Suprapubic skin (tissue), 4 donors: ENCODE measurements around the gene CCL27. TPM values are rescaled to one million over a fixed set of nuclear protein-coding genes. Genes with fewer than 3 reads are reported as not detected.
A peak's percentile ranks its signal among the peaks of the same experiment; 100 is the strongest.

ENCODE experiments used
- DNase-seq, 2 donors: peaks; one replicate each; pipeline ENCODE4 v3.0.0-alpha.2; 2019; ENCODE audit warnings: low spot score in 2 of 2
- H3K27ac ChIP-seq: fragments of 200-600 bp; sonication (generic); one replicate; pipeline ENCODE4 v1.5.1; 2019
- H3K27me3 ChIP-seq: fragments of 200-600 bp; sonication (generic); one replicate; pipeline ENCODE4 v1.5.1; 2019
- H3K36me3 ChIP-seq: fragments of 200-600 bp; sonication (generic); one replicate; pipeline ENCODE4 v1.5.1; 2019
- H3K4me1 ChIP-seq: fragments of 200-600 bp; sonication (generic); one replicate; pipeline ENCODE4 v1.5.1; 2019
- H3K4me3 ChIP-seq: fragments of 200-600 bp; sonication (generic); one replicate; pipeline ENCODE4 v1.5.1; 2019; ENCODE audit warnings: mild to moderate bottlenecking
- H3K9me3 ChIP-seq: fragments of 200-600 bp; sonication (generic); one replicate; pipeline ENCODE4 v1.5.1; 2019
- EP300 ChIP-seq: sonication (generic); formaldehyde crosslinking; IDR thresholded peaks from one replicate; pipeline ENCODE4 v1.6.1; 2017; ENCODE audit warnings: antibody characterized with exemption
- POLR2A ChIP-seq, 2 donors: fragments of 450-650 bp; IDR thresholded peaks; one replicate each; pipeline ENCODE4 v1.6.1; 2017; ENCODE audit warnings: antibody characterized with exemption in 2 of 2, mild to moderate bottlenecking in 2 of 2, moderate library complexity in 2 of 2
- POLR2AphosphoS5 ChIP-seq, 3 donors: sonication (generic); formaldehyde crosslinking; IDR thresholded peaks; one replicate each; pipeline ENCODE4 v1.6.1; 2017; ENCODE audit warnings: antibody characterized with exemption in 3 of 3
- WGBS: methylation state at CpG from one replicate; pipeline ENCODE4 v1.1.5; 2018; 5-methylcytosine and 5-hydroxymethylcytosine counted together
- total RNA-seq, 4 donors: library from RNA; depleted of rRNA; stranded (reverse); fragments of >200 nt; gene quantifications; one replicate each; pipeline ENCODE4 v1.1.0, GENCODE V29; 2016
- TF ChIP-seq, protein P1 (sequence below), 2 donors: fragments of 200-600 bp in 1 of 2; fragments of 450-650 bp in 1 of 2; sonication (generic) in 1 of 2; IDR thresholded peaks; one replicate each; pipeline ENCODE4 v1.5.1; 2016 to 2019; ENCODE audit warnings: antibody characterized with exemption in 2 of 2, mild to moderate bottlenecking in 1 of 2, moderate library complexity in 1 of 2

The CCL27 gene
- total RNA-seq, 4 donors from 2014 or later, result 169 to 357 (median 233) TPM

DNA sequence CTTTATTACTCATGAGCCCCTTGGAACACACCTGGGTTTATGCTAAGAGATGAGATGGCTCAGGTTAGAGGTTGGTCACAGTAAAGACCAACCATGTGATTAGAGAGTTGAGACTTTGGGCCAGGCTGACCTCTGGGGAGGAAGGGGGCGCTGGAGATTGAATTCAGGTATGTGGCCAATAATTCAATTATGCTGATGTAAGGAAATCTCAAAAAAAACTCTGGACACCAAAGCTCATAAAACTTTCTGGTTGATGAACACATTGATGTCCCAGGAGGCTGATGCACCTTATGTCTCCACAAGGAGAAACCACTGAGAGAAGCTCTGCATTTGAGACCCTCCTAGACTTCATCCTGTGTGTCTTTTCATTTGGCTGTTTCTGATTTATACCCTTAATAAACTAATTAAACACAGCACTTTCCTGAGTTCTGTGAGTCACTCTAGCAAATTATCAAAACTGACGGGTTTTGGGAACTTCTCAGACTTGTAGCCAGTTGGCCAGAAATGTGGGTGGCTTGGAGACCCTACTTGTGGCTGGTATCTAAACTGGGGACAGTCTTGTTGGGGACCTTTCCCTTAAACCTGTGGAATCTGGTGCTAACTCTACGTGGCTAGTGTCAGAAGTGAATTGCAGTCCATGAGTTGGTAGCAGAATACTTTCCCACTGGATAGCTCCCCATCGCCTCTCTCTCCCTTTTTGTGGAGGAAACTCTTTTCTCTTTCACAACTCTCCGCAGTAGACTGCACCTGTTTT, 7.5 kb upstream of the CCL27 start:
- Histone ChIP-seq H3K36me3 (peaks cover 5% of the 10 kb centered on the region), H3K4me3 (no peak overlapping the region), H3K9me3 (no peaks in the 10 kb centered on the region), H3K27ac (no peak overlapping the region), H3K4me1 (peaks cover 22% of the 10 kb centered on the region), H3K27me3 (no peaks in the 10 kb centered on the region)
- DNase-seq, result no peak
- TF ChIP-seq EP300 (no peak), POLR2AphosphoS5 (IDR thresholded peaks at IDR 0.05) (no peak), POLR2A (IDR thresholded peaks at IDR 0.05) (no peak)
- TF ChIP-seq, protein P1, sequence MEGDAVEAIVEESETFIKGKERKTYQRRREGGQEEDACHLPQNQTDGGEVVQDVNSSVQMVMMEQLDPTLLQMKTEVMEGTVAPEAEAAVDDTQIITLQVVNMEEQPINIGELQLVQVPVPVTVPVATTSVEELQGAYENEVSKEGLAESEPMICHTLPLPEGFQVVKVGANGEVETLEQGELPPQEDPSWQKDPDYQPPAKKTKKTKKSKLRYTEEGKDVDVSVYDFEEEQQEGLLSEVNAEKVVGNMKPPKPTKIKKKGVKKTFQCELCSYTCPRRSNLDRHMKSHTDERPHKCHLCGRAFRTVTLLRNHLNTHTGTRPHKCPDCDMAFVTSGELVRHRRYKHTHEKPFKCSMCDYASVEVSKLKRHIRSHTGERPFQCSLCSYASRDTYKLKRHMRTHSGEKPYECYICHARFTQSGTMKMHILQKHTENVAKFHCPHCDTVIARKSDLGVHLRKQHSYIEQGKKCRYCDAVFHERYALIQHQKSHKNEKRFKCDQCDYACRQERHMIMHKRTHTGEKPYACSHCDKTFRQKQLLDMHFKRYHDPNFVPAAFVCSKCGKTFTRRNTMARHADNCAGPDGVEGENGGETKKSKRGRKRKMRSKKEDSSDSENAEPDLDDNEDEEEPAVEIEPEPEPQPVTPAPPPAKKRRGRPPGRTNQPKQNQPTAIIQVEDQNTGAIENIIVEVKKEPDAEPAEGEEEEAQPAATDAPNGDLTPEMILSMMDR (IDR thresholded peaks at IDR 0.05), result no peak
- 86% methylated on average over 5 of the region's 5 CpGs for whole genome bisulfite sequencing

DNA sequence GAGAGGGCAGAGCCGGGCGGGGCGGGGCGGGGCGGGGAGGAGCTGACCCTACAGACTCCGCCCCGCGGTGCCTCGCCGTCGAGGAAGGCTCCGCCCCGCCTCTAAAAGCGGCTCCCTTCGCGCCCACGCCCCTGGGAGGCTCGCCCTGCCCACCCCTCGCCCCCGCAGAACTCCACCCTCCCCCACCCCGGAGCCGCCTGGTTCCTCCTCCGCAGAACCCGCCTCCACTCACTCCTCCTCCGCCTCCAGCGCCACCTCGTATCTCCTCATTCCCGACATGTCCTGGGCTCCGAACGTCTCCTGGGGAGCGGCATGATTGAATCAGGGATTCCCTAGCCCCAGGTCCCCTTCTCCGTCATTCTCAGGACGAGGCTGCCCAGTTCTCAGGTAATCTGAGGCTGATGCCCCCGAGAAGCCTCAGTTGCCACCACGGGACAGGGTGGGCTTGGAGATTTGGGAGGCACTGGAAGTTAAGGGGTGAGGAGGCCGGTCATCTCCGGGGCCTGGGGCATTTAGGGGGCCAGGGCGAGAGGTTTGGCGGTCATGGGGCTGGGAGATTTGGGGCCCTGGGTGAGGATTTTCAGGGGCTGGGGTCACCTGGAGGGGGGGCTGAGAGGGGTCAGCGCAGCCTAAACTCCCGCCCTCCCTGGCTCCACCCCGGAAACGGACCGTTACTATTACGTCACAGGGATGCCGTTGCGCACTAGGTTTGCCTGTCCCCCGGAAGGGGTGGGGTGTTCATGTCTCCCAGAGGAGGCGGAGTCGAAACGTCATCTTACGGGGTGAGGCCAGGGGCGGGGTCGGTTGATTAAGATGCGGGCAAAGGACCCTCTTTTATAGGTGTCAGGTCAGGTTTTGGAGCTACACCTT, 3.2 kb upstream of the CCL27 start:
- 1% methylated on average over 48 of the region's 55 CpGs for WGBS
- Histone ChIP-seq H3K36me3 (peaks cover 18% of the 10 kb centered on the region), H3K27ac (peak overlapping the region; percentile 94), H3K27me3 (no peaks in the 10 kb centered on the region), H3K4me1 (peaks cover 62% of the 10 kb centered on the region), H3K9me3 (no peaks in the 10 kb centered on the region), H3K4me3 (peak overlapping the region; percentile 62)
- TF ChIP-seq POLR2AphosphoS5 (IDR thresholded peaks at IDR 0.05) (peak; percentile 27 to 79 (median 63)), POLR2A (IDR thresholded peaks at IDR 0.05) (peak; percentile 73 to 87), EP300 (no peak)
- peak; percentile 98 to 99 for DNase-seq

DNA sequence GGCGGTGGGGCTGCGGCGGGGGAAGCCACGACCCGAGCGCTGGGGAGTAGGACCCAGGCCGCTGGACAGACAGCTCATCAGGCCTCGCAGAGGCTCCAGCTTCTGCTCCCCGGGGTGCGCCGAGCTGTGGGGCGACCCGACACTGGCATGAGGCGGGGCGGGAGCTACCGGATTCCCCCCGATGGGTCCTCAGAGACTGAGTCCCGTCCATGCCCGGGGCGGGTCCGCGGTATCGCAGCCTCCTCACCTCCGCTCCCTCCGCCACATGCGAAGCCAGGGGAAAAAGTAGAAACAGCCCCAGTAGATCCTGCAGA, 2.6 kb upstream of the CCL27 start:
- Histone ChIP-seq H3K27ac (peak overlapping the region; percentile 94), H3K4me3 (peak overlapping the region; percentile 62), H3K27me3 (no peaks in the 10 kb centered on the region), H3K9me3 (no peaks in the 10 kb centered on the region), H3K4me1 (peaks cover 63% of the 10 kb centered on the region), H3K36me3 (peaks cover 24% of the 10 kb centered on the region)
- WGBS, result no CpG with 5 or more reads among the region's 26 CpGs
- TF ChIP-seq POLR2AphosphoS5 (IDR thresholded peaks at IDR 0.05), result no peak
- TF ChIP-seq, protein P1 (IDR thresholded peaks at IDR 0.05), result no peak
- TF ChIP-seq POLR2A (IDR thresholded peaks at IDR 0.05), result no peak
- no peak for TF ChIP-seq EP300
- no peak for DNase-seq

DNA sequence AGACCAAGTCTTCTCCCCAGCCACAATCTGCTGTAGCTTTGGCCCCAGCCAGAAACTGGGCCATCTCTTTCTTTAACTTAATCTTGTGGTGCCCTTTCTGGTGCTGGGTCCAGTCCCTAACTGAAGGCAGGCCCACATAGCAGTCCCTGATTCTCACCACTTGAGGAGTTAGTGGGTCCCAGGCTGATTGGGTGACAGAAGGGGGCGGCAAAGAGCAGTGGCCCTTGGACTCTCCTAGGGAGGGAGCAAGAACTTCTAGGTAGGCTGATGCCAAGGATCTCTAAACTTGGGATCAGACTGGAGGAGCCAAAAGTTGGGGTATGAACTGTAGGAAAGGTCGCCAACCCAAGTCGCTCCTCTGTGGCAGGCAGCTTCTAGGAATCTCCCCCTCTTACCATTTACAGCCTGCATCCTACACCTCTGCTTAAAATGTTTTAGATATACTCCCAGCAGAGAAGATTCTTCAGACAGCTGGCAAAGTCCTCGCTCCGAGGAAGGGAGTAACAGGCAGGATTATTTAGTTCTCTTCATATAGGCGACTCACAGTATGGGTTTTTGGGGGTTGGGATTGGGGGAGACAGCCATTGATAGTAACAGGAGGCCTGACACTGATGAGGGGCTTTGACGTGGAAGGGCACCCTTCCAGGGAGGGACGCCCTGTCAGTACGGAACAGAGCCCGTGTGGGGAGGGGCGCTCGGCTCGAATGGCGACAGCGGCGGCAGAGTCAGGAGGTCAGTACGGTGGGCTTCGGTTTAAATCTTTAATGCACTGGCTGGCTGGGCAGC, 2.0 kb upstream of the CCL27 start:
- Histone ChIP-seq H3K4me3 (peak overlapping the region; percentile 62), H3K4me1 (peaks cover 69% of the 10 kb centered on the region), H3K27me3 (no peaks in the 10 kb centered on the region), H3K9me3 (no peaks in the 10 kb centered on the region), H3K27ac (peak overlapping the region; percentile 94), H3K36me3 (peaks cover 27% of the 10 kb centered on the region)
- DNase-seq, result peak; percentile 91 to 92
- WGBS, result 17% methylated on average over 10 of the region's 18 CpGs
- TF ChIP-seq, protein P1 (IDR thresholded peaks at IDR 0.05), result peak; percentile 83 to 87
- no peak for TF ChIP-seq EP300
- no peak for TF ChIP-seq POLR2A (IDR thresholded peaks at IDR 0.05)

DNA sequence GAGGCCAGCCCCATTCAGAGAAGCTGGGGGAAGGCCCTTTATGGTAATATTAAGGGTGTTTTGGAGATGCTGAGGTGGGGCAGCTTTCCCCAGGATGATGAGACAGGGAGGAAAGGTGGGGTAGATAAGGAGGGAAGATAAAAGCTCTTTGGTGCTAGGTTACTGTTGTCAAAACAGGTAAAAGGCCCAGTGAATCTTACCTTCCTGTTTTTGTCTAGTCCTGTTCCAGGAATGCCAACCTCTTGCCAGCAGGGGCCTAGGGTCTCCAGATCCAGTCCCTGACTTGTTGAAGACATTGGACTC, 797 bp upstream of the CCL27 start:
- Histone ChIP-seq H3K27ac (peak overlapping the region; percentile 94), H3K27me3 (no peaks in the 10 kb centered on the region), H3K36me3 (peaks cover 24% of the 10 kb centered on the region), H3K4me1 (peaks cover 73% of the 10 kb centered on the region), H3K9me3 (no peaks in the 10 kb centered on the region), H3K4me3 (no peak overlapping the region)
- TF ChIP-seq EP300 (no peak), POLR2A (IDR thresholded peaks at IDR 0.05) (no peak), POLR2AphosphoS5 (IDR thresholded peaks at IDR 0.05) (no peak)
- TF ChIP-seq, protein P1 (IDR thresholded peaks at IDR 0.05), result no peak
- no peak for DNase-seq
